Measurements from ENCODE around the gene ICAM4.
A peak's percentile ranks its signal among the peaks of the same experiment; 100 is the strongest.
"Not testable (repeated sequence)": the region's sequence is repeated elsewhere in the genome, so short reads cannot be mapped to it uniquely, and the experiment has no call there.

Gene ICAM4

DNA sequence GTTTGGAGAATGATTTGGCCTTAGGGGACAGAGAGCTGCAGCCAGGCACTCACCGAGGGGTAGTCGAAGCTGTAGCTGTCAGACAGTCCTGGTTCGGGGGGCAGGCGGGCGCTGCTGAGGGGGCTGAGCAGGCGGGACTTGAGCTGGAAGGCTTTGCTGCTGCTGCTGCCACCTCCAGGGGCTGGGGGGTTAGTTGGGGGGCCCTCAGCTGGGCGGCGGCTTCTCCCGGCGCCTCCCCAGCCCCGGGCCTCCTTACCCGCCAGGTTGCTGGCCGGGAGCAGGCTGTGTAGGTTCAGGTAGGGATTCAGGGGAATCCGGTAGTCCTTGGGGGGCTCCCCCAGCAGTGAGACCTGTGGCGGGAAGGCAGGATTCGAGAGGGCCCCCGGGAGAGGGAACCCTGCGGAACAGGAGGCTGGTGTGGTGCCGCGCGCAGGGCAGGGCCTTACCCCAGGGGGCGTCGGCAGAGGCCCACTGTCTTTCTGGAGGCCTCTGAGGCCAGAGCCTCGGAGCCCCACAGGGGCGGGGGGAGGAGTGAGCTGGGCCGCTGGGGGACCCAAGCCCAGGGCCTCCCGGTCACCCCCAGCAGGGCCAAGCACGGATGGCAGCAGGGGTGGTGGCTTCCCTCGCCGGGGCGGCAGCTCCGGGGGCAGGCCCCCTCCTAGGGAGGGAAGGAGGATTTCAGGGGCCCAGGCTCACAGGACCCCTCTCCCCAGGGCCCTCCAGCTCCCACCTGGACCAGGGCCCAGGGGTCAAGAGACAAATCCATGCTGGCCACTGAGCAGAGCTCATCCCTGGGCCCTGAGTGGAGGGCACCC lies 34.1 kb downstream of the ICAM4 start:
- DNase-seq (ENCODE audit: low spot score) = no peak

DNA sequence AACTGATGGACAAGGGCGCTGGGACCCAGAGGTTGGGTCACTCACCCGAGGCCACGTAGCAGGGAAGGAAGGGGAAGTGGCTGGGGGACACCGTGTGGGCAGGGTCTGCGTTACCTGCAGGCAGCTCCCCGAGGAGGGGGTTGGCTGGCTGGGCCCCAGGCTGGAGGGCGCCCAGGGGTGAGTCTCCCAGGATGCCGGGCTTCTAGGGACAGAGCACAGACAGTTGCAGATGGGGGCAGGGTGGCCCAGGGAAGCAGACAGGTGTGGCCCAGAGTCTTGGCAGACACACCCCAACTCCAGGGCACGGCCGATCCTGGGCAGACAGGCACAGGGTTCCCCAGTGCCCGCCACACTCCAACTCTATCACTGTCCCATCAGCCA lies 34.7 kb downstream of the ICAM4 start:
- DNase-seq (ENCODE audit: low spot score) = no peak

DNA sequence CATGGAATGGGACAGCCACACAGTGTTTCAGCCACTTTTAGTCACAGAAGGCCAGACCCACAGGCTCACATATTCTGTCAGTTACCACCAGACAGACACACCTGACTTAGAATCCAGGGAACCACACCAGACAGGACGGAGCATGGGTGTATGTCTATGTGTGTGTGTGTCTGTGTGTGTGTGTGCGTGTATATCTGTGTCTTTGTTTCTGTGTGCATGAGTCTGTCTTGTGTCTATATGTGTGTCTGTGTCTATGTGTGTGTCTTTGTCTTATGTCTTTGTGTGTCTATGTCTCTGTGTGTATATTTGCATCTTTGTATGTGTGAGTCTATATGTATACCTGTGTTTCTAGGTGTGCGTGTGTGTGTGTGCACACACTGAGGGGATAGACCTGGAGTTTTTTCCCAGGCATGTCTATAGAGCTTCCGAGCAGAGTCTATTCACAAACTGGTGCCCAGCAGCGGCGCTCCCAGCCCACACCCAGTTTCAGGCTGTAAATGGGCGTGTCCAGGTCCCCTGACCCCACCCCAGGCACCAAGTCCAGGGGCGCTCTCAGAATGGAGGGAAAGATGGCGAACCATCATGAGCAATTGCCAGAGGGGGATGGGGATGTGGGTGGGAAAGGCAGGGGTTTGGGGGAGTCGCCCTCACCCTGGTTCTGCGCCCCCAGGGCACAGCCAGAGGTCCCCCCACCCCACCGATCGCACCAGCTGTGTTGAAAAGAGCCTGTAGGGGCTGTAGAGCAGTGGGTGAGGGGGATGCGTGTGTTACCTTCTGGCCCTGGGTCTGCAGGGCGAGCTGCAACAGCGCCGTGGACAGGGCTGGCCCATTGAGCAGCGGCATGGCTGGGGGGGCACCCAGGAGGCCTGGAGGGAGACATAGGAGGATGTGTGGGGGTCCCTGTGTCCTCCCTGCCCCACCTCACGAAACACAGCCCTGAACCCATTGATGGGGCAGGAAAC lies 35.4 kb downstream of the ICAM4 start:
- DNase-seq (ENCODE audit: low spot score) = no peak

- no peak for DNase-seq (ENCODE audit: low spot score)
These were observed 39.0 kb downstream of the ICAM4 start for GRCh38 chr19:10325732-10326131.

DNA sequence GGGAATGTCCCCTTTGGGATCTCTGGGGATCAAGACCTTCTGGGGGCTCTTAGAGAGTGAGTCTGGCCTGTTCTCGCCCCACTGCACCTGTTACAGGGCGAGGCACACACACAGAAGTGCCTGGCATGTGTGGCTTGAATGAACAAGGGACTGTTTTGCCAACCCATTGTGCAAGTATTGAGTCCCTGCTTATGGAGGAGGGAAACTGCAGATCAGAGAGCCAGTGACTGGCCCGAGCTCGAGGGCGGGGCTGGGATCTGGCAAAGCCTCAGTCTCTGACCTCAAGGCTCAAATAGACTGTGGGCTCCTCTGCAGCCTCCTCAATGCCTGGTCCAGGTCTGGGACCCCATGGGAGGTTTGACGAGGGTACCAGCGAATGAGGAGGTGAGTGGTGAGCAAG lies 41.0 kb downstream of the ICAM4 start:
- no peak for DNase-seq (ENCODE audit: low spot score)

- no peak for DNase-seq (ENCODE audit: low spot score)
These were observed 42.0 kb downstream of the ICAM4 start for GRCh38 chr19:10328558-10329429.

DNA sequence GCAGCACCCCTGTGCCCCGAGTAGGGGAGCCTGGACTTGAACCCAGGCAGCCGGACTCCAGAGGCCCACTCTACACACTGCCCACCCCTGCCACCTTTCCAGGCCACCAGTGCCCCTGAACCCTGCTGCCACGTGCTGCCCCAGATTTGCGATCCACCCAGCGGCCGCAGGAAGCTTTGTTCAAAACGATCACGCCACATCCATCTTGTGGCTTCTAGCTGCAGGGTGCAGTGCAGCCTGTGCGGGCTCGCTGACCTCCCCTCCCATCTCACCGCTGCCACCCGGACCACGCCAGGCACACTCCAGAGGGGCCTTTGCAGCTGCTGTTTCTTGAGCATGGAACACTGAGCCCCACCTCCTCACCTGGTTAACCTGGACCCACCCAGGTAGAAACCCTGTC lies 42.8 kb downstream of the ICAM4 start:
- no peak for DNase-seq (ENCODE audit: low spot score)

DNA sequence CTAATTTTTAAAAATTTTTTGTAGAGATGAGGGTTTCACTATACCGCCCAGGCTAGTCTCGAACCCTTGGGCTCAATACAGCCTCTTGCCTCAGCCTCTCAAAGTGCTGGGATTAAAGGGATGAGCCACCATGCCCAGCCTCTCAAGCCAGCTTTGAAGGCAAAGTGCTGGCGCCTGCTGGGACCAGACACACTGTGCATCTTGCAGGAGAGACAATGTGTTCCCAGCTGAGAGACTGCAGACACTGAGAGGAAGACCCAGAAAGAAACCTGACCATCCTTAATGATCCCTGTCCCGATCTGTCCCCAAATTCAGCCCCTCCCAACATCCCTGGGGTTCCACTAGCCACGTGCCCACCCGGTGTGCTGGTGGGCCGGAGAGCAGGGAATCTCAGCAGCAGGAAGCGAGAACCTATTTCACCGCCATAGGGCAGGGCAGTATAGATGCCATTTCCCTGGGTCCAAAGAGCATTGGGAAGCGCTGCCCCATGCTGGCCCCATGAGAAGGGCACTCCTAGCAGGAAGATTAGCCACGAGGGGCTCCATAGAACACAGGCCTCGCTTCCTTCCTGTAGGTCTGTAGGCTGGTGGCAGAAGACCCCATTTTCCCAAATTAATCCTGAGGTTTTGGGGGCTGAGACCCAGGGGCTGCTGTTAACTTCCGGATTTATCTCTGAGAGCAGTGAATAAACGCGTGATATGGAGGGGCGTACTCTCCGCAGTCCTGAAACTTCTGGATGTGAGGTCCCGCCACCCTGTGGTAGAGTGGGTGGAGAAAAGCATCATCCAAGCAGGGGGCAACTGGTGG lies 45.6 kb downstream of the ICAM4 start:
- DNase-seq (ENCODE audit: low spot score) = no peak

- peak; percentile 97 for DNase-seq (ENCODE audit: low spot score)
These were observed 46.4 kb downstream of the ICAM4 start, which contains the start of gene RAVER1 for GRCh38 chr19:10332965-10333757. Gene RAVER1, minus strand, starts transcription at chr19:10333529. Its CDS starts 22 bp downstream, at chr19:10333507.

GRCh38 chr19:10333758-10334587 lies 47.2 kb downstream of the ICAM4 start:
- peak; percentile 70 for DNase-seq (ENCODE audit: low spot score)

- peak; percentile 90 for DNase-seq (ENCODE audit: low spot score)
These were observed 48.0 kb downstream of the ICAM4 start for GRCh38 chr19:10334588-10335351.

GRCh38 chr19:10335352-10335985 lies 48.7 kb downstream of the ICAM4 start:
- no peak for DNase-seq (ENCODE audit: low spot score)

- not testable (repeated sequence) for DNase-seq (ENCODE audit: low spot score)
These were observed 50.0 kb downstream of the ICAM4 start for GRCh38 chr19:10336725-10337124.

Data from SW480 (cell line).